HCT116 (cell line): ENCODE data around the gene PAK1. TPM values are rescaled to one million over a fixed set of nuclear protein-coding genes. Genes with fewer than 3 reads are reported as not detected.

Experiments used
- ATAC-seq: fragments of 200-7000 bp; cut with Tn5 transposase; 2 replicates; pipeline ENCODE4 v1.9.1; 2020; ENCODE audit warnings: mild to moderate bottlenecking, moderate library complexity
- BruUV-seq: library from RNA; stranded (reverse); fragments of 400-500 nt; replicated peaks from 2 replicates; lab custom pipeline; 2021; lab: Mats Ljungman, UMichigan
- CTCF ChIA-PET: fragments of 300-600 bp; sonication (Branson Sonifier 250); formaldehyde crosslinking; loops from one replicate; lab custom pipeline; 2021; ENCODE audit warnings: antibody characterized with exemption; lab: Charles Lee
- POLR2A ChIA-PET: fragments of 300-600, 350-600 bp; sonication (Branson Sonifier 250); formaldehyde crosslinking; loops from one replicate; lab custom pipeline; 2021; ENCODE audit warnings: antibody characterized with exemption; lab: Charles Lee
- RAD21 ChIA-PET, 2 experiments: fragments of 300-600 bp; sonication (Branson Sonifier 250); formaldehyde crosslinking; loops; one replicate each; lab custom pipeline; 2023; ENCODE audit warnings: low total read pairs in 2 of 2; ENCODE audit not compliant: uncharacterized antibody in 2 of 2, unreplicated experiment in 2 of 2, low non-redundant PET in 1 of 2; lab: Charles Lee
- DNase-seq: peaks from one replicate; pipeline ENCODE4 v3.0.0-alpha.2; 2010; ENCODE audit warnings: low read depth, low spot score
- H2AFZ ChIP-seq: fragments of 200-600 bp; shearing (Covaris generic), sonication (generic); 2 replicates; pipeline ENCODE4 v1.6.1; 2017; ENCODE audit warnings: low read depth, mixed run types, mixed read lengths, antibody characterized with exemption, low read length; ENCODE audit not compliant: poor library complexity, severe bottlenecking
- H3K27ac ChIP-seq: 2 replicates; pipeline ENCODE4 v1.5.1; 2012; ENCODE audit warnings: low read depth, low read length
- H3K27me3 ChIP-seq: fragments of 200-600 bp; sonication (generic); 2 replicates; pipeline ENCODE4 v1.6.1; 2016; ENCODE audit warnings: mixed run types, low read length, mixed read lengths; ENCODE audit not compliant: insufficient read depth
- H3K36me3 ChIP-seq, 2 experiments: fragments of 200-500 bp in 1 of 2; fragments of 200-600 bp in 1 of 2; sonication (Bioruptor generic) in 1 of 2; sonication (generic) in 1 of 2; 2 replicates each; pipeline versions ENCODE4 v1.5.1 to v1.6.1; 2014 to 2016; ENCODE audit warnings: low read length in 2 of 2, inconsistent platforms in 1 of 2, mixed read lengths in 1 of 2, mixed run types in 1 of 2; ENCODE audit not compliant: insufficient read depth in 2 of 2, control insufficient read depth in 1 of 2
- H3K4me1 ChIP-seq, 2 experiments: fragments of 200-600 bp in 1 of 2; sonication (generic) in 1 of 2; 2 replicates each; pipeline versions ENCODE4 v1.5.1 to v1.6.1; 2012 to 2017; ENCODE audit warnings: low read length in 2 of 2, inconsistent platforms in 1 of 2, mild to moderate bottlenecking in 1 of 2, mixed read lengths in 1 of 2, mixed run types in 1 of 2, moderate library complexity in 1 of 2; ENCODE audit not compliant: insufficient read depth in 2 of 2, control insufficient read depth in 1 of 2
- H3K4me2 ChIP-seq: fragments of 200-600 bp; sonication (generic); 2 replicates; pipeline ENCODE4 v1.6.1; 2017; ENCODE audit warnings: mixed run types, low read length, mixed read lengths
- H3K4me3 ChIP-seq, 2 experiments: fragments of 200-600 bp in 1 of 2; sonication (generic) in 1 of 2; replicated peaks in 1 of 2; 2 replicates each; pipeline ENCODE4 v1.5.1; 2011 to 2016; ENCODE audit warnings: low read length in 2 of 2, control low read depth in 1 of 2, low read depth in 1 of 2, mild to moderate bottlenecking in 1 of 2, mixed read lengths in 1 of 2, mixed run types in 1 of 2
- H3K79me2 ChIP-seq: fragments of 200-600 bp; sonication (generic); 2 replicates; pipeline ENCODE4 v1.6.1; 2017; ENCODE audit warnings: mild to moderate bottlenecking, mixed run types, low read length, moderate library complexity, mixed read lengths; ENCODE audit not compliant: insufficient read depth
- H3K9ac ChIP-seq: fragments of 200-600 bp; sonication (generic); 2 replicates; pipeline ENCODE4 v1.6.1; 2016; ENCODE audit warnings: low read length, mixed read lengths
- H3K9me2 ChIP-seq: fragments of 200-600 bp; sonication (generic), shearing (Covaris generic); 2 replicates; pipeline ENCODE4 v1.6.1; 2017; ENCODE audit warnings: mixed run types, mild to moderate bottlenecking, moderate library complexity; ENCODE audit not compliant: insufficient read depth
- H3K9me3 ChIP-seq, 2 experiments: fragments of 200-500 bp in 1 of 2; fragments of 200-600 bp in 1 of 2; sonication (Bioruptor generic) in 1 of 2; sonication (generic) in 1 of 2; 2 replicates each; pipeline ENCODE4 v1.6.1; 2014 to 2017; ENCODE audit warnings: low read length in 2 of 2, mixed read lengths in 2 of 2, inconsistent platforms in 1 of 2, low read depth in 1 of 2, mild to moderate bottlenecking in 1 of 2, mixed run types in 1 of 2, moderate library complexity in 1 of 2; ENCODE audit not compliant: control insufficient read depth in 1 of 2, insufficient read depth in 1 of 2
- H4K20me1 ChIP-seq: fragments of 200-600 bp; sonication (generic), shearing (Covaris generic); 2 replicates; pipeline ENCODE4 v1.6.1; 2017; ENCODE audit warnings: mixed run types, mild to moderate bottlenecking, moderate library complexity; ENCODE audit not compliant: insufficient read depth
- ATF3 ChIP-seq: IDR thresholded peaks from 2 replicates; pipeline ENCODE4 v1.6.1; 2012
- CBX3 ChIP-seq: IDR thresholded peaks from 2 replicates; pipeline ENCODE4 v1.6.1; 2012; ENCODE audit warnings: low read depth
- CTCF ChIP-seq, 3 experiments: fragments of 200-600 bp in 1 of 3; sonication (generic) in 1 of 3; IDR thresholded peaks in 2 of 3; conservative IDR thresholded peaks in 1 of 3; 2 replicates each; pipeline ENCODE4 v1.5.1; 2012 to 2017; ENCODE audit warnings: low read depth in 2 of 3, low read length in 2 of 3, antibody characterized with exemption in 1 of 3, borderline replicate concordance in 1 of 3, control low read depth in 1 of 3, mild to moderate bottlenecking in 1 of 3, mixed read lengths in 1 of 3, mixed run types in 1 of 3, moderate library complexity in 1 of 3; ENCODE audit not compliant: insufficient read depth in 1 of 3
- EGR1 ChIP-seq: IDR thresholded peaks from 2 replicates; pipeline ENCODE4 v1.6.1; 2012; ENCODE audit warnings: low read depth
- EZH2 ChIP-seq: fragments of 200-600 bp; sonication (generic); IDR thresholded peaks from 2 replicates; pipeline ENCODE4 v1.6.1; 2017; ENCODE audit warnings: antibody characterized with exemption, mixed run types
- FOSL1 ChIP-seq: IDR thresholded peaks from 2 replicates; pipeline ENCODE4 v1.6.1; 2012; ENCODE audit warnings: low read depth
- POLR2A ChIP-seq: IDR thresholded peaks from 2 replicates; pipeline ENCODE4 v1.7.0; 2011; ENCODE audit warnings: borderline replicate concordance; ENCODE audit not compliant: insufficient read depth, insufficient read length; ENCODE audit errors: extremely low read depth
- RAD21 ChIP-seq: IDR thresholded peaks from 2 replicates; pipeline ENCODE4 v1.6.1; 2012; ENCODE audit warnings: low read depth, mild to moderate bottlenecking
- REST ChIP-seq: IDR thresholded peaks from 2 replicates; pipeline ENCODE4 v1.6.1; 2012; ENCODE audit warnings: low read depth
- SIN3A ChIP-seq: IDR thresholded peaks from 2 replicates; pipeline ENCODE4 v1.6.1; 2012; ENCODE audit warnings: low read depth
- SP1 ChIP-seq: IDR thresholded peaks from 2 replicates; pipeline ENCODE4 v1.6.1; 2012; ENCODE audit warnings: low read depth
- TCF7L2 ChIP-seq: IDR thresholded peaks from 2 replicates; pipeline ENCODE4 v1.7.0; 2011; ENCODE audit warnings: borderline replicate concordance, inconsistent platforms; ENCODE audit not compliant: insufficient read depth, insufficient read length; ENCODE audit errors: extremely low read depth
- YY1 ChIP-seq: IDR thresholded peaks from 2 replicates; pipeline ENCODE4 v1.6.1; 2011; ENCODE audit warnings: low read length, low read depth, moderate library complexity, mild to moderate bottlenecking; ENCODE audit not compliant: insufficient replicate concordance; ENCODE audit errors: extremely low read depth
- ZNF274 ChIP-seq: fragments of 200-500 bp; sonication (Bioruptor generic); IDR thresholded peaks from 2 replicates; pipeline ENCODE4 v1.6.1; 2014; ENCODE audit warnings: mild to moderate bottlenecking, low read depth, low read length, inconsistent platforms
- intact Hi-C: fragments of 100-400 bp; cut with micrococcal nuclease; formaldehyde crosslinking; loops from 2 replicates; pipeline ENCODE4 v1.10.0; 2022
- total RNA-seq: library from RNA; stranded (reverse); gene quantifications from one replicate; pipeline ENCODE4 v1.2.1, GENCODE V29; 2021; ENCODE audit not compliant: unreplicated experiment

Gene PAK1
- total RNA-seq, 1 experiment from 2014 or later, result 56.1 TPM

- POLR2A ChIA-PET, result no interaction called here
- no peaks in the 10 kb centered on the region for H3K9me3 ChIP-seq
- no TSS peak for BruUV-seq
- H3K9ac ChIP-seq, result no peak overlapping the region
- intact Hi-C loops, result no loop called here
- TF ChIP-seq POLR2A (no peak), RAD21 (no peak), FOSL1 (no peak)
- no peaks in the 10 kb centered on the region for H3K9me2 ChIP-seq
- RAD21 ChIA-PET, result no interaction called here
- no peaks in the 10 kb centered on the region for H4K20me1 ChIP-seq
- H3K4me3 ChIP-seq, result no peak overlapping the region
- CTCF ChIA-PET, result interaction anchor here (1.2 kb wide), 1 partner anchor 35 kb away, joined by 3 read pairs; no protein-coding TSS in a partner anchor
- H3K4me1 ChIP-seq, result peaks cover 8 to 12% of the 10 kb centered on the region in 2 experiments
- no peak overlapping the region for H2AFZ ChIP-seq
- no peak overlapping the region for H3K27ac ChIP-seq
- H3K27me3 ChIP-seq, result no peaks in the 10 kb centered on the region
- peak; percentile 47 for ATAC-seq
- peak; percentile 3 for DNase-seq
- H3K4me2 ChIP-seq, result peak overlapping the region; percentile 5; the same call in 1 of the 2 replicates
- no peaks in the 10 kb centered on the region for H3K79me2 ChIP-seq
- no peaks in the 10 kb centered on the region for H3K36me3 ChIP-seq
Measured at GRCh38 chr11:77506857-77507256, 33.0 kb upstream of the PAK1 start.

GRCh38 chr11:77505956-77506355 lies 32.1 kb upstream of the PAK1 start:
- H3K27me3 ChIP-seq, result no peaks in the 10 kb centered on the region
- no peaks in the 10 kb centered on the region for H3K79me2 ChIP-seq
- no peak overlapping the region for H3K9ac ChIP-seq
- ChIA-PET RAD21 (no interaction called here), CTCF (no interaction called here), POLR2A (no interaction called here)
- H3K36me3 ChIP-seq, result no peaks in the 10 kb centered on the region
- H3K4me1 ChIP-seq, result peaks cover 8 to 12% of the 10 kb centered on the region in 2 experiments
- no TSS peak for BruUV-seq
- H3K4me2 ChIP-seq, result no peak overlapping the region
- ATAC-seq (no peak), DNase-seq (no peak)
- no peak overlapping the region for H3K4me3 ChIP-seq
- H3K9me2 ChIP-seq, result no peaks in the 10 kb centered on the region
- intact Hi-C loops, result no loop called here
- no peak overlapping the region for H2AFZ ChIP-seq
- H4K20me1 ChIP-seq, result no peaks in the 10 kb centered on the region
- H3K9me3 ChIP-seq, result no peaks in the 10 kb centered on the region
- H3K27ac ChIP-seq, result no peak overlapping the region
- TF ChIP-seq EZH2, result no peak
- TF ChIP-seq RAD21, result no peak
- no peak for TF ChIP-seq TCF7L2
- TF ChIP-seq SP1, result no peak
- no peak for TF ChIP-seq REST
- TF ChIP-seq SIN3A, result no peak
- TF ChIP-seq CTCF (IDR thresholded peaks at IDR 0.05 in 2 of 3, conservative IDR thresholded peaks at IDR 0.05 in 1 of 3; ENCODE audit: borderline replicate concordance in 1 of 3, insufficient read depth in 1 of 3, low read depth in 2 of 3, low read length in 2 of 3), result no peak
- no peak for TF ChIP-seq YY1
- TF ChIP-seq CBX3, result no peak
- no peak for TF ChIP-seq EGR1
- TF ChIP-seq ATF3, result no peak
- no peak for TF ChIP-seq ZNF274
